KG1 (cell line): Measurements from ENCODE around the gene ZNF644.
"Not testable (repeated sequence)": the region's sequence is repeated elsewhere in the genome, so short reads cannot be mapped to it uniquely, and the experiment has no call there.

Experiments used
- DNase-seq: peaks from one replicate; lab custom pipeline; 2025; lab: John Stamatoyannopoulos, UW

The ZNF644 gene

GRCh38 chr1:90925928-90926869 lies 95.6 kb downstream of the ZNF644 start:
- no peak for DNase-seq

GRCh38 chr1:90924982-90925381 lies 96.9 kb downstream of the ZNF644 start:
- DNase-seq, result no peak

- no peak for DNase-seq
Measured at GRCh38 chr1:90922996-90923395, 98.8 kb downstream of the ZNF644 start.

- DNase-seq, result no peak
Measured at GRCh38 chr1:90922202-90922601, 99.6 kb downstream of the ZNF644 start.

GRCh38 chr1:90919900-90920299 lies 101.9 kb downstream of the ZNF644 start:
- DNase-seq, result no peak

- no peak for DNase-seq
Measured at GRCh38 chr1:90919190-90919719, 102.6 kb downstream of the ZNF644 start.

- DNase-seq, result no peak
Measured at GRCh38 chr1:90911353-90911752, 110.5 kb downstream of the ZNF644 start.

GRCh38 chr1:90902672-90903071 lies 119.2 kb downstream of the ZNF644 start:
- no peak for DNase-seq

GRCh38 chr1:90899263-90899662 lies 122.6 kb downstream of the ZNF644 start:
- DNase-seq, result no peak

GRCh38 chr1:90893679-90894078 lies 128.2 kb downstream of the ZNF644 start:
- not testable (repeated sequence) for DNase-seq

- DNase-seq, result not testable (repeated sequence)
Measured at GRCh38 chr1:90892884-90893283, 129.0 kb downstream of the ZNF644 start.

GRCh38 chr1:90892196-90892595 lies 129.6 kb downstream of the ZNF644 start:
- DNase-seq, result not testable (repeated sequence)

- not testable (repeated sequence) for DNase-seq
Measured at GRCh38 chr1:90891756-90892155, 130.1 kb downstream of the ZNF644 start.

- no peak for DNase-seq
Measured at GRCh38 chr1:90882221-90882620, 139.6 kb downstream of the ZNF644 start.

GRCh38 chr1:90881034-90881433 lies 140.8 kb downstream of the ZNF644 start:
- DNase-seq, result no peak

- DNase-seq, result no peak
Measured at GRCh38 chr1:90879281-90879680, 142.6 kb downstream of the ZNF644 start.

- no peak for DNase-seq
Measured at GRCh38 chr1:90876101-90876500, 145.7 kb downstream of the ZNF644 start.
